Erythroblast (primary cell): Measurements from ENCODE around the gene KRTAP5-3.

Source experiments
- DNase-seq, 2 experiments: peaks; one replicate each; lab custom pipeline; 2025; lab: John Stamatoyannopoulos, UW
- GATA1 ChIP-seq: IDR thresholded peaks from 2 replicates; pipeline ENCODE4 v1.6.1; 2011; ENCODE audit warnings: low read depth, mild to moderate bottlenecking, control low read depth, low read length, moderate library complexity
- POLR2A ChIP-seq: IDR thresholded peaks from 2 replicates; pipeline ENCODE4 v1.6.1; 2011; ENCODE audit warnings: mild to moderate bottlenecking, low read length

The KRTAP5-3 gene

GRCh38 chr11:1608363-1608762 lies at the start of gene KRTAP5-3:
KRTAP5-3 (minus strand) TSS chr11:1608463; CDS start chr11:1608385, 78 bp downstream.
- no peak for DNase-seq
- TF ChIP-seq GATA1 (no peak), POLR2A (no peak)

DNA sequence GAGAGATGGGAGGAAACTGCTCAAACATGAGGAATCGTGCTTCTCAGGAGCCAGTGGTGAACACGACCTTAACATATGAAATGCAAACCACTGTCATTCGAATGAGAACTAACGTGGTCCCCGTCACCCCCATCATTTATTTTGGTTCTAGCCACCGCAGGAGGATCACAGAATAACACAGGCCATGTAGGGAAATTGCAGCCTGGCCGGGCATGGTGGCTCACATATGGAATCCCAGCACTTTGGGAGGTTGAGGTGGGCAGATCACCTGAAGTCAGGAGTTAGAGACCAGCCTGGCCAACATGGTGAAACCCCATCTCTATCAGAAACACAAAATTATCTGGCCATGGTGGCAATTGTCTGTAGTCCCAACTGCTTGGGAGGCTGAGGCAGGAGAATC lies 48.4 kb upstream of the KRTAP5-3 start:
- DNase-seq, result no peak
- TF ChIP-seq POLR2A, result no peak
- TF ChIP-seq GATA1, result no peak

DNA sequence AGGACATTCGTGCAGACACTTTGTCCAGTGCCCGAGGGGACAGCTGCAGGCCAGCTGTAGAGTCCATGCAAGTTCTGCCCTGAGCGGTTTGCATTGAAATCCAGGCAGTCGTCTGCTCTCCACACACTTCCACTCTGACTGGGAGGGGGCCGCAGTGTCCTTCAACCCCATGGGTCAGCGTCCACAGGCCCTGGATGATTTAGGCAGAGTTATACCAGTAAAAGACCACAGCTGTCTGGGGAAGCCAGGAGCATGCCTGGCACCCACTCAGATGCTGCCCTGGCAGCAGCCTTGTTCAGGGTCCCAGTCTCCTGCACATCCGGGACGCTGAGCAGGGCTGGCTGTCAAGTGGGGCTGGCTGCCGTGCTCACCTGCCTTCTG lies 47.8 kb upstream of the KRTAP5-3 start:
- DNase-seq, result no peak
- TF ChIP-seq GATA1 (no peak), POLR2A (no peak)

GRCh38 chr11:1655168-1656060 lies 47.2 kb upstream of the KRTAP5-3 start:
- no peak for DNase-seq
- TF ChIP-seq POLR2A (no peak), GATA1 (no peak)

DNA sequence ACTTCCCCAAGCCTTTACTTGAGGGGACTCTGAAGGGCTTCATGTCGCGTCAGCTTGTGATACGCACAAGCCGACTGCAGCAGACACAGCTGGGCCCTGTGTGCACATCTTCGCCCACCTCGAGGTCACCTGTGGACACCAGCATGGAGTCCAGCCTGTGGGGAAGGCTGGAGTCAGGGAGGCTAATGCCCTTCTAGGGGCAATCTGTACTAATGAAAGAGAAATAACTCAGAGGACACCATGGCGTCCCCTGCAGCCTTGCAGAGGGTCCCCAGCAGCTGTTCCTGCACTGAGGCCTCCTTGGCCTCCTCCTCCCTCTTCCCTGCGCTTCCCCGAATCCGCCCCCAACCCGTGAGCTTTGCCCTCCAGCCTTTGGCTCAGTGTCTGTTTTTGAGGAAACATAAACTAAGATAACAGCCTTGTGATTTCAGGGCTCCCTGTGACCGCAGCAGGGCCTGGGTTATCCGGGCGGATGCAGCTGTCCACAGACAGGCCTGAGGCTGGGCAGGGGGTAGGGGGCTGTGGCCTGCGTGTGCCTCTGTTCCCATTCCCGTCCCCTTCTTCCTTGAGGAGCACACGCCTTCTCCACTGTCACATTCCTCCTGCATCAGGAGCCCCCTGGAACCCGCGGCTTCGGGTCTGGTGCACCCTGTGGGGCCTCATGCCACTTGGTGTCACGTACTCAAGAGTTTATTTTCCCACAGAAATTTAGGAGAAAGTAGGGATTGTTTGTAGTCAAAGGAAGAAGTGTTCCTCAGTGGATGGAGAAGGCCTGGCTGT lies 46.3 kb upstream of the KRTAP5-3 start:
- no peak for TF ChIP-seq GATA1
- TF ChIP-seq POLR2A, result no peak
- no peak for DNase-seq

DNA sequence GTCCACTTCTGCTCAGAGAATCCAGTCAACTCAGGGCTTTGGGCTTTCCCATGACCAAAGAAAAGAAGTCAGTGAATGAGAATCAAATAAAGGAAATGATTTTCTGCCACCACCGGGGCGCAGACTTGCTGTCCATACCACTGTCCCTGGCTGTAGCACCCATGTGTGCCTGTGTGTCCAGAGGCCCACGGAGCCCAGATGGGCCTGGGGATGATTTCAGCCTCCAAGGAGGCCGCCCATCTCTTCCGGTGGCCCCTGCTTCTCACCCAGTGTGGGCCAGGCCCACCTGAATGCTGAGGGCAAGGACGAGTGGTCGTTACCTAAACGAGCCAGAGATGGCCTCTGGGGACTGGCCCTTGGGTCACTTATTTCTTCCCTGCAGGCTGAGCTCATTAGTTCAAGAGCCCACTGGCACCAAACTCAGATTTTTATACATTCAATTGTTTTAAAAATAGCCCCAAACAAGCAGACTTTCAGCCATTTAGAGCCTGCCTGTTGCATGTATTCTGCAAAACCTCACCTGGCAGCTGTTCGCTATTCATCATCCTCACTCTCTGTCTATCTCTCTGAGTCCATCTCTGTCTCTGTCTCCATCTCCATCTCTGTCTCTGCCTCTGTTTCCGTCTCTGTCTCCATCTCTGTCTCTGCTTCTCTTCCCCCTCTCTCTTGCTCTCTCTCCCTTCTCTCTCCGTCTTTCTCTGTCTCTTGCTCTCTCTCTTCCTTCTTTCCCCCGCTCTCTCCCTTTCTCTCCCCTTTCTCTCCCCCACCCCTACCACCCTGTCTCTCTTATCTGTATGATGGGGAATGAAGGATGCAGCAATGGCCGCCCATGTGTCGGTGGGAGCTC lies 45.5 kb upstream of the KRTAP5-3 start:
- no peak for DNase-seq
- TF ChIP-seq POLR2A, result no peak
- TF ChIP-seq GATA1, result no peak

DNA sequence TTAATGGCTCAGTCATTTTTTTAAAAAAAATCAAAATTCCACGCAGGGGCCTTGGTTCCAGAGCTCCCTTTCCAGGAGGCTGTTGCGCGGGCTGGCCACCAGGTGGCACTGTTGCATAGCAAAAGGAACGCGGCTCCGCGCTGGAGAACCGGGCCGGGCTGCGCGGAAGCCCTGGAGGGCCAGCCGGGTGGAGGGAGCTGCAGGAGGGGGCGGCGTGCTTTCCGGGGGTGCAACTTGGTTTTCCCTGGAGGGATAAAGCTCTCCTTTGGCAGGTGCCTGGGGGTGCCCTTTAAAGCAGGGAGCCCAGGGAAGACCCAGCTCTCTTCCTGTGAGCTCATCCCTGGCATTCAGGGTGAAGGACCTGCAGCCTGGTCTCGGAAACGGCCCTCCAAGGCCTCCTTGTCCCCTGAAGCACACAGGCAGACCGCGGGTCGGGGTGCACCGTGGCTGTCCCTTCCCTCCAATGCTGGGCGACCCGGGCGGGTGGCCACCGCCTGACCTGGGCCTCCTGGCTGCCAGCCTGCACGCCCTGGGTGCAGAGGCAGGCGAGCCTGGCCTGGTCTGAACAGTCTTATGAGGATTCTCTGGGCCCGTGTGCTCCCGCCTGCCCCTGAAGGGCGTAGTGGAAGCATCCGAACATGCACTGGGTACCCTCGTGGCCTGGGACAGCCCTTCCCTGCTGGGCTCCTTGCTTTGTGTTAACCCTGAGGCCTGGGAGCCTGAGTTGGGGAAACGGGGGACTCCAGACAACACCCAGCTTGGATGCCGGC lies 44.7 kb upstream of the KRTAP5-3 start:
- DNase-seq, result peak; percentile 47 to 78
- TF ChIP-seq POLR2A, result no peak
- no peak for TF ChIP-seq GATA1

GRCh38 chr11:1652442-1652770 lies 44.1 kb upstream of the KRTAP5-3 start:
- TF ChIP-seq POLR2A (no peak), GATA1 (no peak)
- no peak for DNase-seq

DNA sequence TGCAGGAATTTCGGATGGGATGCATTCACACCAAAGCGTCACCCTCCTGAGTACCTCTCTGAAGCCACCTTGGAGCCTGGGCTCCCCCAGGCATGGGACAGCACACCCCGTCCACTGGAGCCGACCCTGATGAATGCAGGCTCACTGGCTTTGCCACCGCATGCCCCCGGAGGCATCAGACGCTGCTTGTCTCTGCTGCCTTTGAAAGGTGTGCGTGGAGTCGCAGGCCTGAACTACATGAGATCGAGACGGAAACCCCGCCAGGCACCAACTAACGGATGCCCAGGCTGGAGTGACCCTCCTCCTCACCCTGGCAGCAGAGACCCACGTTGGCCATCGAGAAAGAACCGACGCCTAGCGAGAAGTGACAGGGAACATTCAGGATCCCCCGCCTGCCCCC lies 43.8 kb upstream of the KRTAP5-3 start:
- TF ChIP-seq GATA1, result no peak
- TF ChIP-seq POLR2A, result no peak
- no peak for DNase-seq

GRCh38 chr11:1651411-1651980 lies 43.2 kb upstream of the KRTAP5-3 start:
- no peak for DNase-seq
- TF ChIP-seq POLR2A, result no peak
- TF ChIP-seq GATA1, result no peak

DNA sequence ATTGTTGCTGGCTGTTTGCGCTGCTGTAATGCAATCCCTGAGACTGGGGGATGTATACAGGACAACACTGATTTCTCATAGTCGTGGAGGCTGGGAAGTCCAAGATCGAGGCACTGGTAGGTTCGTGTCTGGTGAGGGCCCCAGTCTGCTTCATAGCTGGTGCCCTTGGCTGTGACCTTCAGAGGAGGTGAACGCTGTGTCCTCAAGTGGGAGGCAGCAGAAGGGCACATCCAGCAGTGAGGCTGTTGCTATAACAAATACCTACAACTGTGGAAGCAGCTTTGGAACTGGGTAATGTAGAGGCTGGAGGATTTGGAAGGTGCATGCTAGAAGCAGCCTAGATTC lies 42.6 kb upstream of the KRTAP5-3 start:
- no peak for DNase-seq
- TF ChIP-seq POLR2A (no peak), GATA1 (no peak)

DNA sequence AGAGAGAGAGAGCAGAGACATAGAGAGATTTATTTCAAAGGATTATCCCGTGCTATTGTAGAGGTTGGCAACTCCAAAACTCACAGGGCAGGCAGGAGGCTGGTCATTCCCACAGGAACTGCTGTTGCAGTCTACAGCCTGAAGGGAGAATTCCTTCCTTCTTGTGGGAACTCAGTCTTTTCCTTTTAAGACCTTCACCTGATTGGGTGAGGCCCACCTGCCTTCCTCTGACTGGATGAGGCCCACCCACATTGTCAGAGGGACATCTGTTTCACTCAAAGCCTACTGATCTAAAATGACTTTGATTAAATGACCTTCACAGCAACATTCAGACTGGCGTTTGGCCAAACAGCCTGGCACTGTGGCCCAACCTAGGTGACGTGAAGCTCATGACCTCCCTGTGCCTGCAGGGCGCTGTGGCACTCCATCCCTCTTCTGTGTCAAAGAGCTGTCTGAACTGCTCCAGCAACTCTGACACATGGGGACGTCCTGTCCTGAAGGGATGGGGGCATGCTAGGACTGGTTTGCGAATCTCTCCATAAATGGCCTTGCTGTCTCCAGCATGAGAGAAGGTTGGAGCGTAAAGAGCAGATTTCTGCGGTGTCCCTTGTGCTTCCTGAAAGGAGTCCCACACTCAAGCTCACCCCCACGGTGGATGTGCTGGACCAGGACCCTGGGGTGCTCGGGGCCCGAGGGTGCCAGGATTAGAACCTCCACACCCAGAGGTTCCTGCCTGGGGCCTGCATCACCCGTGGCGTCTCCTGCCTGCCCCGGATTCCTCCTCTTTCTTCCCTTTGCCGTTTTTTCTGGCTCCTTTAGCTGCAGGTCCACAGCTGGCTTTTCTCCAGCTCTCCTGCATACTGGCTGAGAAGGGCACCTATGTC lies 42.0 kb upstream of the KRTAP5-3 start:
- TF ChIP-seq POLR2A (no peak), GATA1 (no peak)
- DNase-seq, result no peak
